ENCODE data around the gene ALDH4A1. TPM values are rescaled to one million over a fixed set of nuclear protein-coding genes. Genes with fewer than 3 reads are reported as not detected.

ALDH4A1 gene
- total and polyA plus RNA-seq, 7 donors = 19.5 to 81.1 (median 31.9) TPM

DNA sequence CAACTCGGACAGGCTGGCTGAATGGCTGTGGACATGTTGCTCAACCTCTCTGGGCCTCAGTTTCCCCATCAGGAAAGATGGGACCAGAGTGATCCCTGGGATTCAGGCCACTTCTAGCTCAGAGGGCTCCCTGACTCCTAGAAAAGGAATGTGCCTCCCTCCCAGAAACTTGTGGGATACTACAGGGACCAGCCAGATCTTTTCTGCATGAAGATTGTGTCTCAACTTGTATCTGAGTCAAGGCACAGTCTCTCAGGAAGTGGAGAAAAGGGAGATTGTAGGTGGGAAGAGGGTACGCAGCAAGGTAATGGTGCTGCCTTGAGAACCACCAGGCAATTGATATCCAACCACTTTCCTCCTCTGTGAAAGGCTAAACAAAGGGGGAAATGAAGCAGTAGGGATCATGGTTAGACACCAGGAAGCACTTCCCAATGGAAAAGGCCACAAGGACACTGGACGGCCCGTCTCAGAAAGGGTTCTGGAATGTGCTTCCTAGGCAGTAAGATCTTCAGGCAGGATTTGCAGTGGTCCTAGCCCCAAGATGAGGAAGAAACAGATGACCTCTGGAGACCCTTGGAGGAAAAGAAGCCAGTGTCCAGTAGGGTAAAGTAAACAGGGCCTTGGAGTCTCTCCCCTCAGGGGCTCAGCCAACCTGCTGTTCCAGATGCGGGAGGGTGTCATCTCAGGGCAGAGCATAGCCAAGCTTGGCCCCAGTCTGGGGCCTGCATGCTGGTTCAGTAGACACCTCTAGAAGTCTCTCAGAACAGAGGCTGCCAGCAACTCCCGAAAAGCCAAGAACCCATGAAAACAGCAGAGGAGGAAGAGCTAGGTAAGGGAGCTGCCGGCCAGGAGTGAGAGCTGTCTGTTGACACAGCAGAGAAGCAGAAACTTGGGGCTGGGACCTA is 37.3 kb upstream of the ALDH4A1 start:
- H3K4me1 ChIP-seq = peaks cover 30% of the 10 kb centered on the region
- no peak overlapping the region for H3K27ac ChIP-seq
- no peaks in the 10 kb centered on the region for H3K9me3 ChIP-seq
- TF ChIP-seq, protein P1, sequence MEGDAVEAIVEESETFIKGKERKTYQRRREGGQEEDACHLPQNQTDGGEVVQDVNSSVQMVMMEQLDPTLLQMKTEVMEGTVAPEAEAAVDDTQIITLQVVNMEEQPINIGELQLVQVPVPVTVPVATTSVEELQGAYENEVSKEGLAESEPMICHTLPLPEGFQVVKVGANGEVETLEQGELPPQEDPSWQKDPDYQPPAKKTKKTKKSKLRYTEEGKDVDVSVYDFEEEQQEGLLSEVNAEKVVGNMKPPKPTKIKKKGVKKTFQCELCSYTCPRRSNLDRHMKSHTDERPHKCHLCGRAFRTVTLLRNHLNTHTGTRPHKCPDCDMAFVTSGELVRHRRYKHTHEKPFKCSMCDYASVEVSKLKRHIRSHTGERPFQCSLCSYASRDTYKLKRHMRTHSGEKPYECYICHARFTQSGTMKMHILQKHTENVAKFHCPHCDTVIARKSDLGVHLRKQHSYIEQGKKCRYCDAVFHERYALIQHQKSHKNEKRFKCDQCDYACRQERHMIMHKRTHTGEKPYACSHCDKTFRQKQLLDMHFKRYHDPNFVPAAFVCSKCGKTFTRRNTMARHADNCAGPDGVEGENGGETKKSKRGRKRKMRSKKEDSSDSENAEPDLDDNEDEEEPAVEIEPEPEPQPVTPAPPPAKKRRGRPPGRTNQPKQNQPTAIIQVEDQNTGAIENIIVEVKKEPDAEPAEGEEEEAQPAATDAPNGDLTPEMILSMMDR (IDR thresholded peaks at IDR 0.05) = no peak
- WGBS, 3 donors = 65 to 81% (median 67%) methylated on average over 7 of the region's 7 CpGs
- no peak for DNase-seq
- H3K27me3 ChIP-seq (ENCODE audit: insufficient read depth in 3 of 3, low read length in 2 of 3) = no peaks in the 10 kb centered on the region
- intact Hi-C loops (cut with DNase I) = no loop called here
- H3K4me3 ChIP-seq = no peak overlapping the region
- no peaks in the 10 kb centered on the region for H3K36me3 ChIP-seq (ENCODE audit: insufficient read depth in 1 of 2, low read depth in 1 of 2)
- no peak for ATAC-seq

DNA sequence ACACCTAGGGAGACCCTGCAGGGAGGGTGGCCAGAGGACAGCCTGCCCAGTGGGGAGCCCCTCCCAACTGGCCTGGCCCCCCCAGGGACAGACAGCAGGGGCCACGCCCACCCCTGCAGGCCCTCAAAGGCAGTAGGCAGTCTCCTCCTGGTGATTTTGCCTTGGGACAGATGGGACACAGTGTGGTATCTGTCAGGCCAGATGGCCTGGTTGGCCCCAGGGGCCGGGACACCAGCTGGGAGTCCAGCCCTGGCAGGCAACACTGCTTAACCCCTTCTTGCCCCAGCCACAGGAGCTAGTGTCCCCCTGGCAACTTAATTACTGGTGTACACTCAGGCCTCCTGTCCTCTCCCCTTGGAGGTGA is 36.3 kb upstream of the ALDH4A1 start:
- DNase-seq = no peak
- no peak overlapping the region for H3K4me3 ChIP-seq
- TF ChIP-seq, protein P1 (IDR thresholded peaks at IDR 0.05) = no peak
- WGBS, 3 donors = 38 to 55% (median 39%) methylated on average over 2 of the region's 2 CpGs
- intact Hi-C loops (cut with DNase I) = no loop called here
- H3K9me3 ChIP-seq = no peaks in the 10 kb centered on the region
- H3K27ac ChIP-seq = no peak overlapping the region
- H3K4me1 ChIP-seq = peaks cover 27% of the 10 kb centered on the region
- H3K27me3 ChIP-seq (ENCODE audit: insufficient read depth in 3 of 3, low read length in 2 of 3) = no peaks in the 10 kb centered on the region
- peak; percentile 24 to 46 (median 30) for ATAC-seq
- no peaks in the 10 kb centered on the region for H3K36me3 ChIP-seq (ENCODE audit: insufficient read depth in 1 of 2, low read depth in 1 of 2)

DNA sequence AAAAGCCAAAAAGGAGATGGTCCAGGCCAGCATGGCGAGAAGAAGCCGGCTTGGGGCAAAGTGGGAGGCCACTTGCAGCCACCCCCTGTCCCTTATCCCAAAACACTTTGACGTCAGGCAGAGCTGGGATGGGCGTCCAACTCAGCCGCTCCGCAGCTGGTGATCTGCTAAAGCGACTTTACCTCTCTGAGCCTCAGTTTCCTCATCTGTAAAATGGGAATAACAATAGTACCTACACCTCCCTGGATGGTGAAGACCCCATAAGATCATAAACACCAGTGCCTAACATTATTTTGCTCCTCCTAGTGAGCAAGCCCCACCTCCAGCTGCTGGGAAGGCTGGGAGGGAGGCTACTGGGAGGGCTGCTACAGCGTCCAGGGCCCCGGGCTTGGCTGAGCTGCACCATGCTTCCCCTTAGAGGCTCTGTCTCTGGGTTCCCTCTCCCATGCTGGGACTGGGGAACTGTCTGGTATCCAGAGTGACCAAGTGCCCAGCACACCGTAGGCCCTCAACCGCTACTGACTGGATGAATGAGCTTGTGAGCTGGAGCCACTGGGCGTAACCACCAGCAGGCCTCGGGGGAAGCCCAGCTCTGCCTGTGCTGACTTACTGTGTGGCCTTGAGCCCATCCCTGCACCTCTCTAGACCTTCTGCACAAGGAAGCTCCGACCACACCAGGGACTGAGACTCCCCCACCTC is 35.8 kb upstream of the ALDH4A1 start:
- intact Hi-C loops (cut with DNase I) = no loop called here
- Histone ChIP-seq H3K4me3 (no peak overlapping the region), H3K27ac (no peak overlapping the region), H3K4me1 (peaks cover 27% of the 10 kb centered on the region), H3K9me3 (no peaks in the 10 kb centered on the region), H3K27me3 (ENCODE audit: insufficient read depth in 3 of 3, low read length in 2 of 3) (no peaks in the 10 kb centered on the region), H3K36me3 (ENCODE audit: insufficient read depth in 1 of 2, low read depth in 1 of 2) (no peaks in the 10 kb centered on the region)
- TF ChIP-seq, protein P1 (IDR thresholded peaks at IDR 0.05) = no peak
- ATAC-seq = peak in 1 of 4 donors; percentile 23
- DNase-seq = no peak
- WGBS, 3 donors = 64 to 79% (median 65%) methylated on average over 14 of the region's 14 CpGs

DNA sequence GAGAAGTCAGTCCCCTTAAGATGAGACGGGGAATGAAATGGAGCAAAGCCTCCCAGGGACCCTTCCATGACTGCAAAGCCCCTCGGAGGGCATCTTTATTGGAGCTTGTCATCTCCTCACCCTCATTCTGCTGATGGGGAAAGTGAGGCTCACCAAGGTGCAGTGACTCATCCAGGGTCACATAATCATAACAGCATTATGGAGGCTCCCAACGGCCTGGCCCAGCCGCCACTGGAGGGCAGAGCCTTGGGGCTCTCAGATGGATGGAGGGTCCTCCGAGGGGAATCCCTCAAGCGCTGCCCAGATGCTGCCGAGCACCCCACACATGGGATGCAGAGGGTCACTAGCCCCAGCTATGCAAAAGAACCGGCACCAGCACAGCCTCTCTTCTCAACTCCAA is 35.2 kb upstream of the ALDH4A1 start:
- Histone ChIP-seq H3K4me3 (no peak overlapping the region), H3K27me3 (ENCODE audit: insufficient read depth in 3 of 3, low read length in 2 of 3) (no peaks in the 10 kb centered on the region), H3K27ac (no peak overlapping the region), H3K4me1 (peaks cover 27% of the 10 kb centered on the region), H3K36me3 (ENCODE audit: insufficient read depth in 1 of 2, low read depth in 1 of 2) (no peaks in the 10 kb centered on the region), H3K9me3 (no peaks in the 10 kb centered on the region)
- 83 to 91% (median 89%) methylated on average over 8 of the region's 8 CpGs for WGBS, 3 donors
- no peak for DNase-seq
- no peak for ATAC-seq
- intact Hi-C loops (cut with DNase I) = no loop called here
- TF ChIP-seq, protein P1 (IDR thresholded peaks at IDR 0.05) = no peak
